Measurements from ENCODE around the gene GPRIN2. TPM values are rescaled to one million over a fixed set of nuclear protein-coding genes. Genes with fewer than 3 reads are reported as not detected.

Gene GPRIN2
- polyA plus RNA-seq, 3 donors, result not detected

DNA sequence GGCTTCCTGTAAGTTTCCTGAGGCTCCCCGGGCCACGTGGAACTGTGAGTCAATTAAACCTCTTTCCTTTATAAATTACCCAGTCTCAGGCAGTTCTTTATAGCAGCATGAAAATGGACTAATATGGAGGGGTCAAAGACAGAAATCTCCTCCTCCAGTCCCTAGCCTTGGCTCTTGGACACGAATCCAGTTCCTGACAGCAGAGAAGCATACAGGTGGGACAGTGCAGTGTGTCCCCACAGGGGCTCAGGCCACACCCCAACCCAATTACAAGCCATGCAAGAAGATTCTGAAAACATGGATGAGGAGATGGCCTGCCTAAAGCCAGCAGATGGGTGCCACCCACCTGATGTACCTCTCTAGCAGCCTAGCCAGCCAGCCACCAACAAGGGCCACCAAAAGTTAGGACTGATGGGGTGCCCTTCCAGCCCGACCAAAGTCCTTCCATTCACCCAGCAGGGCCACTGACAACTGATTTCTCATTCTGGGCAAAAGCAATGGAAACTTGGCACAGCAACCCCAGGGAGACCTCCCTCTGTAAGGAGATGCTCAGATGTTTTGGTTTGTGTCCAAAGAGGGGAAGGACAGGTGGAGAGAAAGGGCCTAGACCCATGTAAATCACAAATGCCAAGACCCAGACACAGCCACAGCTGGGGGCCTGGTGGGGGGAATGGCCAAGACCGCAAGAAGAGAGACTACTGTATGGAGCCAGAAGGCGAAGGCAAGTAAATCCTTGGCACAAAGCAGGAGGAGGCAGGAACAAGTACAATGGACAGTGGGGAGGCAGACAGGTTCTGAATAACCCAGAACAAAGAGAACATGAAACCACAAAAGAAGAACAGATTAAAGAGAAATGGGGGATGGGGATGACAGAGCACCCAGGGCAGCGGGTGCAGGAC lies 13.6 kb downstream of the GPRIN2 start:
- Histone ChIP-seq H3K27ac (ENCODE audit: low read depth in 1 of 2, low read length in 2 of 2) (no peak overlapping the region), H3K4me3 (replicated peaks in 1 of 3; ENCODE audit: low read depth in 2 of 3, low read length in 3 of 3) (no peak overlapping the region), H3K9me3 (replicated peaks in 1 of 2; ENCODE audit: control insufficient read depth in 1 of 2, insufficient read depth in 1 of 2, low read length in 2 of 2) (peaks cover 0 to 3% of the 10 kb centered on the region in 2 donors), H3K79me2 (ENCODE audit: insufficient read depth, low read length) (no peaks in the 10 kb centered on the region), H2AFZ (ENCODE audit: insufficient read depth, low read depth, low read length, poor library complexity, severe bottlenecking) (no peak overlapping the region), H3K4me1 (ENCODE audit: control insufficient read depth in 1 of 2, insufficient read depth in 2 of 2, low read length in 2 of 2) (peaks cover 0 to 2% of the 10 kb centered on the region in 2 donors), H3K36me3 (replicated peaks in 1 of 2; ENCODE audit: control insufficient read depth in 1 of 2, insufficient read depth in 2 of 2, low read length in 2 of 2) (no peaks in the 10 kb centered on the region), H3K27me3 (ENCODE audit: control insufficient read depth in 2 of 2, insufficient read depth in 2 of 2, low read length in 2 of 2) (peaks cover 10 to 43% of the 10 kb centered on the region in 2 donors), H3K4me2 (replicated peaks; ENCODE audit: extremely low read depth, low read length, poor library complexity, severe bottlenecking) (no peak overlapping the region), H4K20me1 (ENCODE audit: insufficient read depth, low read length) (no peaks in the 10 kb centered on the region), H3K9ac (ENCODE audit: insufficient read depth, low read length, poor library complexity, severe bottlenecking) (no peak overlapping the region)
- H3K36me3 Mint-ChIP-seq, result no peaks in the 10 kb centered on the region
- no peak overlapping the region for H3K27ac Mint-ChIP-seq
- no peak overlapping the region for H3K4me3 Mint-ChIP-seq
- peaks cover 17 to 47% (median 39%) of the 10 kb centered on the region in 3 donors for H3K27me3 Mint-ChIP-seq (ENCODE audit: low read depth in 3 of 3)
- peaks cover 0 to 14% (median 2%) of the 10 kb centered on the region in 7 donors for H3K9me3 Mint-ChIP-seq
- intact Hi-C loops (cut with micrococcal nuclease), result no loop called here
- WGBS (ENCODE audit: insufficient coverage), result 96% methylated on average over 5 of the region's 7 CpGs
- TF ChIP-seq, protein P1, sequence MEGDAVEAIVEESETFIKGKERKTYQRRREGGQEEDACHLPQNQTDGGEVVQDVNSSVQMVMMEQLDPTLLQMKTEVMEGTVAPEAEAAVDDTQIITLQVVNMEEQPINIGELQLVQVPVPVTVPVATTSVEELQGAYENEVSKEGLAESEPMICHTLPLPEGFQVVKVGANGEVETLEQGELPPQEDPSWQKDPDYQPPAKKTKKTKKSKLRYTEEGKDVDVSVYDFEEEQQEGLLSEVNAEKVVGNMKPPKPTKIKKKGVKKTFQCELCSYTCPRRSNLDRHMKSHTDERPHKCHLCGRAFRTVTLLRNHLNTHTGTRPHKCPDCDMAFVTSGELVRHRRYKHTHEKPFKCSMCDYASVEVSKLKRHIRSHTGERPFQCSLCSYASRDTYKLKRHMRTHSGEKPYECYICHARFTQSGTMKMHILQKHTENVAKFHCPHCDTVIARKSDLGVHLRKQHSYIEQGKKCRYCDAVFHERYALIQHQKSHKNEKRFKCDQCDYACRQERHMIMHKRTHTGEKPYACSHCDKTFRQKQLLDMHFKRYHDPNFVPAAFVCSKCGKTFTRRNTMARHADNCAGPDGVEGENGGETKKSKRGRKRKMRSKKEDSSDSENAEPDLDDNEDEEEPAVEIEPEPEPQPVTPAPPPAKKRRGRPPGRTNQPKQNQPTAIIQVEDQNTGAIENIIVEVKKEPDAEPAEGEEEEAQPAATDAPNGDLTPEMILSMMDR (IDR thresholded peaks at IDR 0.05), result no peak
- peaks cover 10% of the 10 kb centered on the region for H3K4me1 Mint-ChIP-seq
- no peak for DNase-seq

DNA sequence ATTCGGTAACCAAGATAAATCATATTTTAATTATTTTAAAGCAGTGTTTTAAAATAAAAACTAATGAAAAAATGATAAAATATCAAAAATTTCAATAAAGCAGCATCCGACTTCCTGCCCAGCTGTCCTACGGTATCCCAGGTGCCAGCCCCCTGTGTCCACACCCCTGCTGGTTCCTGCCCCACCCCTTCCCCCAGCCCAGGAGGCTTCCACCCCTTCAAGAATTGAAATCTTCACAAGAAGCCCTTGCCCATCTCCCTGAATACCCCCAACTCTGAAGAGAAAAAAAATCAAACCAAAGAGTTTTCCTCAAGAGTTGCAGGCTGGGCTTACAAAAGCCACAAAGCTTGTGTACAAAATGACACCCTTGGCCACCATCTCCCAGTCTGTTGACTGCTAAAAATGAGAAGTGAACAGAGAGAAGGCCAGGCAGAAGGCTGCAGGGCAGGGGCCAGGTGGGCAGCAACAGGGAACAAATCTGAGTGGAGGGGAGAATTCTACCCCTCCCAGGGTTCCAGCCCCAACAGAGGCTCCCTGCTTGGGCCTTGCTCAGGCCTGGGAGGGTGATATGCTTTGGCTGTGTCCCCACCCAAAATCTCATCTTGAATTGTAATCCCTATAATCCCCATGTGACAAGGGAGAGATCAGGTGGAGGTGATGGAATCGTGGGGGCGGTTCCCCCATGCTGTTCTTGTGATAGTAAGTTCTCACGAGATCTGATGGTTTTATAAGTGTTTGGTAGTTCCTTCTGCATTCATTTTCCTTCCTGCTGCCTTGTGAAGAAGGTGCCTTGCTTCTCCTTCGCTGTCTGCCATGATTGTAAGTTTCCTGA lies 14.5 kb downstream of the GPRIN2 start:
- Histone ChIP-seq H3K4me2 (replicated peaks; ENCODE audit: extremely low read depth, low read length, poor library complexity, severe bottlenecking) (no peak overlapping the region), H3K9me3 (replicated peaks in 1 of 2; ENCODE audit: control insufficient read depth in 1 of 2, insufficient read depth in 1 of 2, low read length in 2 of 2) (peaks cover 0 to 3% of the 10 kb centered on the region in 2 donors), H3K4me3 (replicated peaks in 1 of 3; ENCODE audit: low read depth in 2 of 3, low read length in 3 of 3) (no peak overlapping the region), H4K20me1 (ENCODE audit: insufficient read depth, low read length) (no peaks in the 10 kb centered on the region), H3K4me1 (ENCODE audit: control insufficient read depth in 1 of 2, insufficient read depth in 2 of 2, low read length in 2 of 2) (peaks cover 0 to 2% of the 10 kb centered on the region in 2 donors), H3K27ac (ENCODE audit: low read depth in 1 of 2, low read length in 2 of 2) (no peak overlapping the region), H3K36me3 (replicated peaks in 1 of 2; ENCODE audit: control insufficient read depth in 1 of 2, insufficient read depth in 2 of 2, low read length in 2 of 2) (no peaks in the 10 kb centered on the region), H2AFZ (ENCODE audit: insufficient read depth, low read depth, low read length, poor library complexity, severe bottlenecking) (no peak overlapping the region), H3K79me2 (ENCODE audit: insufficient read depth, low read length) (no peaks in the 10 kb centered on the region), H3K9ac (ENCODE audit: insufficient read depth, low read length, poor library complexity, severe bottlenecking) (no peak overlapping the region), H3K27me3 (ENCODE audit: control insufficient read depth in 2 of 2, insufficient read depth in 2 of 2, low read length in 2 of 2) (peaks cover 14 to 49% of the 10 kb centered on the region in 2 donors)
- H3K27ac Mint-ChIP-seq, result peak overlapping the region in 1 of 7 donors; percentile 12
- peaks cover 23 to 50% (median 46%) of the 10 kb centered on the region in 3 donors for H3K27me3 Mint-ChIP-seq (ENCODE audit: low read depth in 3 of 3)
- intact Hi-C loops (cut with micrococcal nuclease), result no loop called here
- DNase-seq, result no peak
- H3K4me3 Mint-ChIP-seq, result no peak overlapping the region
- H3K9me3 Mint-ChIP-seq, result peaks cover 0 to 14% (median 2%) of the 10 kb centered on the region in 7 donors
- 68% methylated on average over 3 of the region's 7 CpGs for WGBS (ENCODE audit: insufficient coverage)
- H3K4me1 Mint-ChIP-seq, result peaks cover 10% of the 10 kb centered on the region
- TF ChIP-seq, protein P1 (IDR thresholded peaks at IDR 0.05), result no peak
- H3K36me3 Mint-ChIP-seq, result no peaks in the 10 kb centered on the region
